GM19468 (cell line): ENCODE measurements around the gene TYK2.

ENCODE experiments used
- ATAC-seq: cut with Tn5 transposase; IDR thresholded peaks from one replicate; pipeline ENCODE4 v1.9.1; 2021; ENCODE audit warnings: mild to moderate bottlenecking, moderate library complexity, moderate number of reproducible peaks; ENCODE audit not compliant: unreplicated experiment; ENCODE audit errors: extremely low read depth

TYK2 gene

DNA sequence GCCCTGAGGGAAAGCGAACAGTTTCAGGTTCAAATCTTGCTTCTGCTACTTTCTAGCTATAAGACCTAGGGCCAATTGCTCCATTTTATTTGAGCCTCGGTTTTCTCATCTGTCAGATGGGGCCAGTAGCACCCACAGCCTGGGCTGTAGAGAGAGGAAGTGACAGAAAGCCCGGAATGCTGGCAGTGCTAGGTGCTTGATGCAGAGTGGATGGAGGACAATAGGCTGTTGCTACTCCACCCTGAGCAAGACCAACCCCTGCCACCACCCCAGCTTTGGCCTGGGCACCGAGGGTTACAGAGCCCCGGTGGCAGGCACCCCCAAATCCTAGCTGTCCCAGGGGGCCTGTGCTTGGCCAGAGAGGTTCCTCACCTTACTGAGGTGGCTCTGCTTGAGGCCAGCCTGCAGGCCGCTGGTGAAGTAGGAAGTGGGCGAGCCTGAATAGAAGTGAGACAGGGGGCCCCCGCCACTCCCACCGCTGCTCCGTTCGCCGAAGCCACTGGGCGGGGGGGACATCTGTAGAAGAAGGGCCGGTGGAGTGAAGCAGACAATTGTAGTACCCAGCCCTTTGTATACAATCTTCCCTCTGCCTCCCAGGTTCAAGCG, 62.4 kb downstream of the TYK2 start:
- no peak for ATAC-seq

DNA sequence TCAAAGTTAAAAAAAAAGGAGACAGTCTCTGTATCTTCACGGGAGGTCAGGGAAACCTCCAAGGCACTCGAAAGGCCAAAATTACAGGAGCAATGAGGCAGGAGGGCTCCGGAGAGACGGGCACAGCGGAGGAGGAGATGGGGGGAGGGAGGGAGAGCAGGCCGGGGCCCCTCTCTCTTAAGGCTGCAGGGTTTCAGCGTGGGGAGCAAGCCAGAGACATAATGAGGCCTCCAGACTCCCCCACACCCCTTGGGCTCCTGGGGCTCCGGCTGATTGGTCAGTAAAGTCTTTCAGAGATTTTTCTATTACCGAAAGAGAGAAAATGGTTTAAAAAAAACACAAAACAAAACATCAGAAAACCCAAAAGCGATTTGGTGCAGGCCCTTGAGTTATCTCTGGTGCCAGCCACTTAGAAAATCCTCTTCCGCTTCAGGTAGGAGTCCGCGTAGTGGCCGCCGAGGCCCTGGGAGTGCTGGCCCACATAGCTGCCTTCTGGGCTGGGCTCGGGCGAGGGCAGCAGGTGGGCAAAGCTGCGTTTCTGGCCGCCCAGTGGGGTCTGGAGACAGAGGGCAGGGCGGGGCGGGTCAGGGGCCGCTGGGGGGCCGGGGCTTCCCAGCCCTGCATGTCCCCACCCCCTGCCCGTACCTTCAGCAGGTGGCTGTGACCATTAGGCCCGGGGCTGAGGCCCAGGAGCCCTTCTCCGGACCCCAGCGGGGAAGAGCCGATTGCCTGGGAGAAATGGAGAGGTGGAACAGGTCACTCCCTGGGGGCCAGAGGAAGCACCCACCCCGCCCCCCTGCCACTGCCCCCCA, 63.1 kb downstream of the TYK2 start:
- ATAC-seq = no peak

GRCh38 chr19:10316229-10317044, 63.9 kb downstream of the TYK2 start:
- no peak for ATAC-seq

DNA sequence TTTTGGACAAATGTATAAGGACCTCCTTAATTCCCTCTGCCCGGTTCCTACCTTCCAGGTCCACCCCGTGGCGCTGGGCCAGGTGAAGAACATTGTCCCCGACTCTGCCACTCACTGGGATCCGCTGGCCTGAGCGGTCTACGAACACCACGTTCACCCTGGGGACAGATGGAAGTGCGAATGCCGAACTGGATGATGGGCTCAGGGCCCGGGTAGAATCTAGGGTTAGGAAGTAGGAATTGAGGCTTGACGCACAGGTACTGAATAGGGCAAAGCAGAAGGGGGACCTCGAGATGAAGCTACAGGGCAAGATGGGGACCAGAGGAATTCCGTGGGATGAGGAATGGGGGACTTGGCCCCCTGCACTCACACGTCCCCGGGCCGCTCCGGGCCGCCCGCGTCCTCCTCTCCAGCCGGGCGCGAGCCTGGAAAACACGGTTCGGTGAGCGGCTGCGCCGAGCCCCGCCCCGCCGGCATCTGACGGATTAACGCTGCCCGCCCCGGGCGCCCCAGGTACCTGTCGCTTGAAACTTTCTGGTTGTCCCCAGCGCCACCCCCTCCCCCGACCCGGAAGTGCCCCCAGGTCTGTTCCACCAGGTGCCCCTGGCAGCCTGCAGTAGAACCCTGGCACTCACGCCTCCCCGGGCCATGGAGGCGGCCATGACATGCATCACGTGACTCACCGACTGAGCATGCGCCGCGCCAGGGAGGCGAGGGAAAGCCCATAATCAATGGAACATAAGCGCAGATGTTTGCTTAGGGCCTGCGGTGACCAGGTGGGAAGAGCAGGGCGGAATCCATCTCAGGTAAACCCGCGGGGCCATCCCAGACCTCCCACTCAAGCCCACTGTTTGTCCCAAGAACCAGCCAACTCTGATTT, 64.8 kb downstream of the TYK2 start, which contains the start of gene FDX2:
Gene FDX2, minus strand, starts transcription at position 681 of the 880 bp plus-strand sequence. Its CDS starts 19 bp downstream, at position 662.
- ATAC-seq = no peak

DNA sequence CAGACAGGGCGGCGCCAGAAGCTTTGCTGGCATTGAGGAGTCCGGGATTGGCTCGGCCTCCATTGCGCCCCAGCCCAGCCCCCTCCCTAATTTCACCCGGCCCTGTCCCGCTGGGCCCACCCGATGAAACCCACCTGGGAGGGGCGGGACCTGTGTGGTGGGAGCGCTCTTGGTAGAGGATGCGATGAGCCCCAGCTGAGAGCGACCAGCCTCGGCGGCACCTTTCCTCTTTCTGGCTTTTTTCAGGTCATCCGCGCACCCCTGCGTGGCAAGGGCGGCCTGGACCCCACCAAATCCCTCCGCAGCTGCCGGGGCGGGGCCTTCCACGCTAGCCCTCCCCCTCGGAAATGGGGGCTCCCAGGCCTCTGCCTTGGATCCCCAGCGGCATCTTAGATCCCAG, 70.9 kb downstream of the TYK2 start, which contains the start of gene ZGLP1:
Gene ZGLP1, minus strand, starts transcription at position 393 of the 400 bp plus-strand sequence.
- no peak for ATAC-seq

- no peak for ATAC-seq
These were observed 74.0 kb downstream of the TYK2 start for GRCh38 chr19:10306327-10306726.

GRCh38 chr19:10305139-10305806, 75.1 kb downstream of the TYK2 start:
- no peak for ATAC-seq
